K562 (cell line): ENCODE results near the gene MAB21L2. TPM values are rescaled to one million over a fixed set of nuclear protein-coding genes. Genes with fewer than 3 reads are reported as not detected.

Source experiments
- ATAC-seq: fragments of 200-7000 bp; cut with Tn5 transposase; 3 replicates; pipeline ENCODE4 v1.9.1; 2020; ENCODE audit warnings: moderate library complexity
- BruUV-seq: library from RNA; stranded (reverse); fragments of 400-500 nt; replicated peaks from 2 replicates; lab custom pipeline; 2021; lab: Mats Ljungman, UMichigan
- CTCF ChIA-PET: fragments of 300-600 bp; formaldehyde crosslinking; extraction: SDS; loops from one replicate; lab custom pipeline; 2021; ENCODE audit warnings: low intra/inter-chr PET ratio; lab: Yijun Ruan, JAX
- POLR2A ChIA-PET: fragments of 300-600, 350-650 bp; sonication (Branson Sonifier 250); formaldehyde crosslinking; extraction: SDS; loops from one replicate; lab custom pipeline; 2021; ENCODE audit warnings: antibody characterized with exemption, inconsistent platforms; lab: Yijun Ruan, JAX
- DNase-seq, 4 experiments: peaks; one replicate each; pipeline versions ENCODE4 v3.0.0 to v3.0.0-alpha.2; 2011 to 2018; ENCODE audit warnings: low spot score in 3 of 4, mixed read lengths in 3 of 4; ENCODE audit errors: extremely low read depth in 1 of 4
- FAIRE-seq: peaks from 2 replicates; lab custom pipeline; 2011; peaks lifted over from hg19 to GRCh38; lab: Jason Lieb, UNC
- H2AFZ ChIP-seq: 2 replicates; pipeline ENCODE4 v1.6.0; 2011; ENCODE audit warnings: low read depth, low read length, control low read depth, inconsistent platforms
- H3K27ac ChIP-seq: fragments of 200-600 bp; 3 replicates; pipeline ENCODE4 v1.8.0; 2011; ENCODE audit warnings: low read depth, mild to moderate bottlenecking, control low read depth, inconsistent platforms, low read length, moderate library complexity, mixed read lengths; ENCODE audit errors: extremely low read depth
- H3K27me3 ChIP-seq, 2 experiments: fragments of 300-600 bp in 1 of 2; 2 replicates in 1 of 2; 3 replicates in 1 of 2; pipeline versions ENCODE4 v1.6.0 to v1.8.0; 2011; ENCODE audit warnings: inconsistent platforms in 2 of 2, low read length in 2 of 2, mild to moderate bottlenecking in 1 of 2, mixed read lengths in 1 of 2, moderate library complexity in 1 of 2; ENCODE audit not compliant: control insufficient read depth in 2 of 2, insufficient read depth in 2 of 2
- H3K36me3 ChIP-seq: fragments of 300-600 bp; 3 replicates; pipeline ENCODE4 v1.8.0; 2011; ENCODE audit warnings: mild to moderate bottlenecking, low read length, inconsistent platforms; ENCODE audit not compliant: control insufficient read depth, insufficient read depth
- H3K4me1 ChIP-seq, 2 experiments: fragments of 200-600 bp in 1 of 2; replicated peaks in 1 of 2; 2 replicates in 1 of 2; 3 replicates in 1 of 2; pipeline versions ENCODE4 v1.5.1 to v1.8.0; 2011; ENCODE audit warnings: inconsistent platforms in 2 of 2, low read length in 2 of 2, mild to moderate bottlenecking in 1 of 2, mixed read lengths in 1 of 2, moderate library complexity in 1 of 2; ENCODE audit not compliant: control insufficient read depth in 2 of 2, insufficient read depth in 2 of 2
- H3K4me2 ChIP-seq: 2 replicates; pipeline ENCODE4 v1.6.1; 2011; ENCODE audit warnings: low read length, control low read depth, inconsistent platforms, mixed read lengths; ENCODE audit not compliant: insufficient read depth
- H3K4me3 ChIP-seq: fragments of 200-600 bp; sonication (generic), shearing (Covaris generic); 2 replicates; pipeline ENCODE4 v1.5.1; 2016; ENCODE audit warnings: control low read depth, inconsistent platforms
- H3K79me2 ChIP-seq: fragments of 200-600 bp; 3 replicates; pipeline ENCODE4 v1.8.0; 2011; ENCODE audit warnings: low read length, inconsistent platforms; ENCODE audit not compliant: control insufficient read depth, insufficient read depth
- H3K9ac ChIP-seq, 2 experiments: 2 replicates each; pipeline versions ENCODE4 v1.6.0 to v1.6.1; 2011; ENCODE audit warnings: low read depth in 2 of 2, low read length in 2 of 2, control low read depth in 1 of 2, inconsistent platforms in 1 of 2, mild to moderate bottlenecking in 1 of 2, mixed read lengths in 1 of 2; ENCODE audit not compliant: insufficient read depth in 1 of 2
- H3K9me1 ChIP-seq: one replicate; pipeline ENCODE4 v1.6.0; 2011; ENCODE audit warnings: inconsistent platforms, mild to moderate bottlenecking, low read length, moderate library complexity; ENCODE audit not compliant: control insufficient read depth, insufficient read depth
- H3K9me3 ChIP-seq: replicated peaks from 2 replicates; pipeline ENCODE4 v1.5.1; 2011; ENCODE audit warnings: low read depth, low read length, inconsistent platforms; ENCODE audit not compliant: control insufficient read depth, insufficient read depth
- H4K20me1 ChIP-seq: replicated peaks from 2 replicates; pipeline ENCODE4 v1.6.1; 2011; ENCODE audit warnings: low read length, inconsistent platforms, mixed read lengths; ENCODE audit not compliant: control insufficient read depth, insufficient read depth
- CUX1 ChIP-seq: fragments of 200-800 bp; sonication (Bioruptor generic); IDR thresholded peaks from 2 replicates; pipeline ENCODE4 v1.6.1; 2016; ENCODE audit warnings: missing genetic modification characterization, missing compliant biosample characterization
- FOS ChIP-seq: IDR thresholded peaks from 3 replicates; pipeline ENCODE4 v1.6.1; 2011; ENCODE audit not compliant: insufficient read length; ENCODE audit errors: extremely low read depth
- FOXJ3 ChIP-seq: sonication (generic); formaldehyde crosslinking; IDR thresholded peaks from 2 replicates; pipeline ENCODE4 v1.4.0; 2020; ENCODE audit warnings: mild to moderate bottlenecking, missing genetic modification reagents
- HDAC3 ChIP-seq: fragments of 450-650 bp; IDR thresholded peaks from 2 replicates; pipeline ENCODE4 v1.6.1; 2018; ENCODE audit warnings: borderline replicate concordance, mild to moderate bottlenecking, moderate library complexity; ENCODE audit not compliant: partially characterized antibody
- KDM4B ChIP-seq, 2 experiments: fragments of 450-650 bp in 1 of 2; sonication (generic) in 1 of 2; IDR thresholded peaks; 2 replicates each; pipeline ENCODE4 v1.6.1; 2016 to 2017; ENCODE audit warnings: borderline replicate concordance in 2 of 2, antibody characterized with exemption in 1 of 2, low read depth in 1 of 2, mild to moderate bottlenecking in 1 of 2
- MTA2 ChIP-seq: fragments of 450-650 bp; IDR thresholded peaks from 2 replicates; pipeline ENCODE4 v1.6.1; 2016; ENCODE audit warnings: low read depth
- PHTF2 ChIP-seq: fragments of 250-450 bp; sonication (Bioruptor Pico); IDR thresholded peaks from 2 replicates; pipeline ENCODE4 v1.5.0; 2021; ENCODE audit warnings: mild to moderate bottlenecking
- TGIF2 ChIP-seq: sonication (generic); formaldehyde crosslinking; IDR thresholded peaks from 2 replicates; pipeline ENCODE4 v1.8.1; 2022; ENCODE audit warnings: mild to moderate bottlenecking, missing genetic modification reagents, moderate library complexity
- ZNF41 ChIP-seq: fragments of 250-450 bp; sonication (Bioruptor Pico); conservative IDR thresholded peaks from 2 replicates; pipeline ENCODE4 v1.4.0; 2020; ENCODE audit warnings: mild to moderate bottlenecking
- WGBS: fragments of 100-300 bp; shearing (Covaris generic); methylation state at CpG from one replicate; pipeline ENCODE4 v1.1.6; 2016; ENCODE audit warnings: low coverage, mixed read lengths; ENCODE audit not compliant: insufficient coverage; ENCODE audit errors: missing lambda C conversion rate; 5-methylcytosine and 5-hydroxymethylcytosine counted together
- in situ Hi-C: fragments of 300-500 bp; cut with MboI; formaldehyde crosslinking; loops from 4 replicates; pipeline ENCODE4 v1.15.0; 2018; ENCODE audit warnings: inconsistent platforms, mixed read lengths
- intact Hi-C: fragments of 100-400 bp; cut with micrococcal nuclease; formaldehyde crosslinking; loops from 2 replicates; pipeline ENCODE4 v1.14.2; 2022
- polyA plus RNA-seq, 8 experiments: library from polyadenylated mRNA; depleted of rRNA in 4 of 8; stranded (reverse) in 5 of 8; unstranded in 3 of 8; fragments of >200 nt; fragmentation: Nextera tagmentation in 2 of 8; fragmentation: Illumina TruSeq in 1 of 8; extraction: Ambion mirVana in 2 of 8; extraction: Trizol in 1 of 8; gene quantifications; 2 replicates each; pipeline versions ENCODE4 v1.2.1 to v1.2.3, GENCODE V29; 2011 to 2014; ENCODE audit warnings: inconsistent platforms in 1 of 8, missing spikeins in 1 of 8
- total RNA-seq, 7 experiments: library from RNA; depleted of rRNA in 6 of 7; stranded (reverse); fragments of >200 nt in 6 of 7; fragmentation: Illumina TruSeq in 2 of 7; extraction: Trizol in 2 of 7; gene quantifications; 2 replicates each; pipeline versions ENCODE4 v1.2.1 to v1.2.3, GENCODE V29; 2011 to 2021; ENCODE audit warnings: low replicate concordance in 1 of 7
- TF ChIP-seq, protein P1 (sequence below): fragments of 450-650 bp; IDR thresholded peaks from 2 replicates; pipeline ENCODE4 v1.6.1; 2016; ENCODE audit warnings: low read depth

MAB21L2 gene
- total and polyA plus RNA-seq, 9 of the 15 experiments (the other 6 are each of a cell fraction or from before 2014, with no cell fraction given): not detected

DNA sequence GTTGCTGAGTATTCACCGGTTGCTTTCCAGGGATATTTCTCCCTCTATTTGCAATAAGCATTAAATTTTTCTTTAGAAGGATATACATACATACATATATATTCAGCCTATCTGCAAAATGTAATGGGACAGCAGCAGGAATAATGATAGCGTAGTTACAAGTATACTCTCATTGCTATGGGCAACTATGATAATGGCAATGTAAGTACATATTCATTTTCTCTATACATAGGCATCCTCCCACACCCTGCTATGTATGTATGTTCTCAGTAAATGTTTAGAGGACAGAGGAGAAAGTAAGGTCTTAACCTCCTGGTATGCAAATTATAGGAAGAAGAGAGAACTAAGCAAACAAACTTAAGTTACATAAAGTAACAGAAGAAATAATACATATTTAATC lies 19.7 kb upstream of the MAB21L2 start:
- POLR2A ChIA-PET: no interaction called here
- no peak for FAIRE-seq
- TF ChIP-seq FOS (no peak), ZNF41 (CRISPR knock-in tag) (no peak), MTA2 (no peak), CUX1 (CRISPR knock-in tag) (no peak), PHTF2 (CRISPR knock-in tag) (no peak), KDM4B (IDR thresholded peaks at IDR 0.05; ENCODE audit: borderline replicate concordance in 2 of 2, low read depth in 1 of 2) (no peak), TGIF2 (CRISPR knock-in tag) (no peak), HDAC3 (no peak), FOXJ3 (no peak)
- TF ChIP-seq, protein P1, sequence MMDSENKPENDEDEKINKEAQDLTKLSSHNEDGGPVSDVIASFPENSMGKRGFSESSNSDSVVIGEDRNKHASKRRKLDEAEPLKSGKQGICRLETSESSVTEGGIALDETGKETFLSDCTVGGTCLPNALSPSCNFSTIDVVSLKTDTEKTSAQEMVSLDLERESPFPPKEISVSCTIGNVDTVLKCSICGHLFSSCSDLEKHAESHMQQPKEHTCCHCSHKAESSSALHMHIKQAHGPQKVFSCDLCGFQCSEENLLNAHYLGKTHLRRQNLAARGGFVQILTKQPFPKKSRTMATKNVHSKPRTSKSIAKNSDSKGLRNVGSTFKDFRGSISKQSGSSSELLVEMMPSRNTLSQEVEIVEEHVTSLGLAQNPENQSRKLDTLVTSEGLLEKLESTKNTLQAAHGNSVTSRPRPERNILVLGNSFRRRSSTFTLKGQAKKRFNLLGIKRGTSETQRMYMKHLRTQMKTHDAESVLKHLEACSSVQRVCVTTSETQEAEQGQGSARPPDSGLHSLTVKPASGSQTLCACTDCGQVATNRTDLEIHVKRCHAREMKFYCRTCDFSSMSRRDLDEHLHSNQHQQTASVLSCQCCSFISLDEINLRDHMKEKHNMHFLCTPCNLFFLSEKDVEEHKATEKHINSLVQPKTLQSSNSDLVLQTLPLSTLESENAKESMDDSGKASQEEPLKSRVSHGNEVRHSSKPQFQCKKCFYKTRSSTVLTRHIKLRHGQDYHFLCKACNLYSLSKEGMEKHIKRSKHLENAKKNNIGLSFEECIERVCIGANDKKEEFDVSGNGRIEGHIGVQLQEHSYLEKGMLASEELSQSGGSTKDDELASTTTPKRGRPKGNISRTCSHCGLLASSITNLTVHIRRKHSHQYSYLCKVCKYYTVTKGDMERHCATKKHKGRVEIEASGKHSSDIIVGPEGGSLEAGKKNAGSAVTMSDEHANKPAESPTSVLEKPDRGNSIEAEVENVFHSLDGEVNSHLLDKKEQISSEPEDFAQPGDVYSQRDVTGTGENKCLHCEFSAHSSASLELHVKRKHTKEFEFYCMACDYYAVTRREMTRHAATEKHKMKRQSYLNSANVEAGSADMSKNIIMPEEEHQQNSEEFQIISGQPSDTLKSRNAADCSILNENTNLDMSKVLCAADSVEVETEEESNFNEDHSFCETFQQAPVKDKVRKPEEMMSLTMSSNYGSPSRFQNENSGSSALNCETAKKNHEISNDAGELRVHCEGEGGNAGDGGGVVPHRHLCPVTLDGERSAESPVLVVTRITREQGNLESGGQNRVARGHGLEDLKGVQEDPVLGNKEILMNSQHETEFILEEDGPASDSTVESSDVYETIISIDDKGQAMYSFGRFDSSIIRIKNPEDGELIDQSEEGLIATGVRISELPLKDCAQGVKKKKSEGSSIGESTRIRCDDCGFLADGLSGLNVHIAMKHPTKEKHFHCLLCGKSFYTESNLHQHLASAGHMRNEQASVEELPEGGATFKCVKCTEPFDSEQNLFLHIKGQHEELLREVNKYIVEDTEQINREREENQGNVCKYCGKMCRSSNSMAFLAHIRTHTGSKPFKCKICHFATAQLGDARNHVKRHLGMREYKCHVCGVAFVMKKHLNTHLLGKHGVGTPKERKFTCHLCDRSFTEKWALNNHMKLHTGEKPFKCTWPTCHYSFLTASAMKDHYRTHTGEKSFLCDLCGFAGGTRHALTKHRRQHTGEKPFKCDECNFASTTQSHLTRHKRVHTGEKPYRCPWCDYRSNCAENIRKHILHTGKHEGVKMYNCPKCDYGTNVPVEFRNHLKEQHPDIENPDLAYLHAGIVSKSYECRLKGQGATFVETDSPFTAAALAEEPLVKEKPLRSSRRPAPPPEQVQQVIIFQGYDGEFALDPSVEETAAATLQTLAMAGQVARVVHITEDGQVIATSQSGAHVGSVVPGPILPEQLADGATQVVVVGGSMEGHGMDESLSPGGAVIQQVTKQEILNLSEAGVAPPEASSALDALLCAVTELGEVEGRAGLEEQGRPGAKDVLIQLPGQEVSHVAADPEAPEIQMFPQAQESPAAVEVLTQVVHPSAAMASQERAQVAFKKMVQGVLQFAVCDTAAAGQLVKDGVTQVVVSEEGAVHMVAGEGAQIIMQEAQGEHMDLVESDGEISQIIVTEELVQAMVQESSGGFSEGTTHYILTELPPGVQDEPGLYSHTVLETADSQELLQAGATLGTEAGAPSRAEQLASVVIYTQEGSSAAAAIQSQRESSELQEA: no peak

More for the DNA sequence above, 19.7 kb upstream of the MAB21L2 start:
- Histone ChIP-seq H4K20me1 (no peaks in the 10 kb centered on the region), H3K27ac (no peak overlapping the region), H3K4me1 (no peaks in the 10 kb centered on the region; a peak in 1 of 5 replicates), H3K27me3 (no peaks in the 10 kb centered on the region), H3K36me3 (no peaks in the 10 kb centered on the region; the same call in none of the 3 replicates), H3K4me2 (no peak overlapping the region), H3K9me3 (peaks cover 3% of the 10 kb centered on the region), H3K9ac (no peak overlapping the region), H3K4me3 (no peak overlapping the region), H3K9me1 (no peaks in the 10 kb centered on the region), H3K79me2 (no peaks in the 10 kb centered on the region), H2AFZ (no peak overlapping the region)
- intact Hi-C loops (no loop called here), in situ Hi-C loops (no loop called here)
- no TSS peak for BruUV-seq
- WGBS: 91% methylated on average over 2 of the region's 2 CpGs
- ATAC-seq (peak; percentile 37; the same call in 2 of the 3 replicates), DNase-seq (no peak)
- CTCF ChIA-PET: no interaction called here
